ENCODE results near the gene PRKD1.

PRKD1 gene

GRCh38 chr14:29584992-29585391, 342.7 kb downstream of the PRKD1 start:
- H3K27ac ChIP-seq (ENCODE audit: low read length): no peak overlapping the region
- DNase-seq (no peak), ATAC-seq (ENCODE audit: insufficient read depth, low read depth) (no peak)
- H3K4me2 ChIP-seq (ENCODE audit: insufficient read depth, low read length): no peak overlapping the region
- H3K79me2 ChIP-seq (ENCODE audit: insufficient read depth, low read length): no peaks in the 10 kb centered on the region
- H3K9me3 ChIP-seq (ENCODE audit: insufficient read depth, low read length, severe bottlenecking): no peaks in the 10 kb centered on the region
- no peaks in the 10 kb centered on the region for H3K36me3 ChIP-seq (ENCODE audit: insufficient read depth, low read length)
- no peaks in the 10 kb centered on the region for H3K27me3 ChIP-seq (ENCODE audit: insufficient read depth, low read length, poor library complexity)
- no peak overlapping the region for H2AFZ ChIP-seq (ENCODE audit: low read depth, low read length)
- no peak overlapping the region for H3K4me3 ChIP-seq (ENCODE audit: low read depth in 1 of 2, low read length in 2 of 2)
- no peak overlapping the region for H3K9ac ChIP-seq (ENCODE audit: low read depth, low read length)
- H4K20me1 ChIP-seq (ENCODE audit: insufficient read depth, low read length): no peaks in the 10 kb centered on the region
- H3K4me1 ChIP-seq (ENCODE audit: insufficient read depth, low read length): no peaks in the 10 kb centered on the region
- no peak for TF ChIP-seq EZH2 (IDR thresholded peaks at IDR 0.05; ENCODE audit: borderline replicate concordance, low read depth, low read length, severe bottlenecking)
- no peak for TF ChIP-seq CTCF (IDR thresholded peaks at IDR 0.05; ENCODE audit: borderline replicate concordance, extremely low read depth, low read length, poor library complexity, severe bottlenecking)

- Histone ChIP-seq H3K4me2 (ENCODE audit: insufficient read depth, low read length) (no peak overlapping the region), H3K9me3 (ENCODE audit: insufficient read depth, low read length, severe bottlenecking) (no peaks in the 10 kb centered on the region), H3K27me3 (ENCODE audit: insufficient read depth, low read length, poor library complexity) (no peaks in the 10 kb centered on the region), H4K20me1 (ENCODE audit: insufficient read depth, low read length) (no peaks in the 10 kb centered on the region), H2AFZ (ENCODE audit: low read depth, low read length) (no peak overlapping the region), H3K4me1 (ENCODE audit: insufficient read depth, low read length) (no peaks in the 10 kb centered on the region), H3K27ac (ENCODE audit: low read length) (no peak overlapping the region), H3K79me2 (ENCODE audit: insufficient read depth, low read length) (no peaks in the 10 kb centered on the region), H3K36me3 (ENCODE audit: insufficient read depth, low read length) (no peaks in the 10 kb centered on the region), H3K4me3 (ENCODE audit: low read depth in 1 of 2, low read length in 2 of 2) (no peak overlapping the region), H3K9ac (ENCODE audit: low read depth, low read length) (no peak overlapping the region)
- ATAC-seq (ENCODE audit: insufficient read depth, low read depth) (no peak), DNase-seq (no peak)
- TF ChIP-seq EZH2 (IDR thresholded peaks at IDR 0.05; ENCODE audit: borderline replicate concordance, low read depth, low read length, severe bottlenecking) (no peak), CTCF (IDR thresholded peaks at IDR 0.05; ENCODE audit: borderline replicate concordance, extremely low read depth, low read length, poor library complexity, severe bottlenecking) (no peak)
Measured at GRCh38 chr14:29580763-29581162, 346.9 kb downstream of the PRKD1 start.

- Histone ChIP-seq H3K9me3 (ENCODE audit: insufficient read depth, low read length, severe bottlenecking) (no peaks in the 10 kb centered on the region), H3K4me3 (ENCODE audit: low read depth in 1 of 2, low read length in 2 of 2) (no peak overlapping the region), H4K20me1 (ENCODE audit: insufficient read depth, low read length) (no peaks in the 10 kb centered on the region), H2AFZ (ENCODE audit: low read depth, low read length) (no peak overlapping the region), H3K4me1 (ENCODE audit: insufficient read depth, low read length) (no peaks in the 10 kb centered on the region), H3K9ac (ENCODE audit: low read depth, low read length) (no peak overlapping the region), H3K27me3 (ENCODE audit: insufficient read depth, low read length, poor library complexity) (no peaks in the 10 kb centered on the region), H3K36me3 (ENCODE audit: insufficient read depth, low read length) (no peaks in the 10 kb centered on the region), H3K79me2 (ENCODE audit: insufficient read depth, low read length) (no peaks in the 10 kb centered on the region), H3K4me2 (ENCODE audit: insufficient read depth, low read length) (no peak overlapping the region), H3K27ac (ENCODE audit: low read length) (no peak overlapping the region)
- no peak for ATAC-seq (ENCODE audit: insufficient read depth, low read depth)
- TF ChIP-seq CTCF (IDR thresholded peaks at IDR 0.05; ENCODE audit: borderline replicate concordance, extremely low read depth, low read length, poor library complexity, severe bottlenecking): no peak
- TF ChIP-seq EZH2 (IDR thresholded peaks at IDR 0.05; ENCODE audit: borderline replicate concordance, low read depth, low read length, severe bottlenecking): no peak
- DNase-seq: no peak
Measured at GRCh38 chr14:29579838-29580237, 347.8 kb downstream of the PRKD1 start.

- H3K27me3 ChIP-seq (ENCODE audit: insufficient read depth, low read length, poor library complexity): no peaks in the 10 kb centered on the region
Measured at GRCh38 chr14:29576927-29577326, 350.7 kb downstream of the PRKD1 start.

More at GRCh38 chr14:29576927-29577326, 350.7 kb downstream of the PRKD1 start:
- H3K27ac ChIP-seq (ENCODE audit: low read length): no peak overlapping the region
- H3K4me3 ChIP-seq (ENCODE audit: low read depth in 1 of 2, low read length in 2 of 2): no peak overlapping the region
- no peaks in the 10 kb centered on the region for H3K36me3 ChIP-seq (ENCODE audit: insufficient read depth, low read length)
- H3K4me2 ChIP-seq (ENCODE audit: insufficient read depth, low read length): no peak overlapping the region
- H3K79me2 ChIP-seq (ENCODE audit: insufficient read depth, low read length): no peaks in the 10 kb centered on the region
- H3K9me3 ChIP-seq (ENCODE audit: insufficient read depth, low read length, severe bottlenecking): no peaks in the 10 kb centered on the region
- ATAC-seq (ENCODE audit: insufficient read depth, low read depth) (no peak), DNase-seq (no peak)
- H3K4me1 ChIP-seq (ENCODE audit: insufficient read depth, low read length): no peaks in the 10 kb centered on the region
- H4K20me1 ChIP-seq (ENCODE audit: insufficient read depth, low read length): no peaks in the 10 kb centered on the region
- no peak overlapping the region for H2AFZ ChIP-seq (ENCODE audit: low read depth, low read length)
- no peak for TF ChIP-seq CTCF (IDR thresholded peaks at IDR 0.05; ENCODE audit: borderline replicate concordance, extremely low read depth, low read length, poor library complexity, severe bottlenecking)
- no peak for TF ChIP-seq EZH2 (IDR thresholded peaks at IDR 0.05; ENCODE audit: borderline replicate concordance, low read depth, low read length, severe bottlenecking)
- H3K9ac ChIP-seq (ENCODE audit: low read depth, low read length): no peak overlapping the region

All from DND-41 (cell line).